H1 (cell line): ENCODE results near the gene NEUROD1.

ENCODE experiments used
- ASH2L ChIP-seq: fragments of 200-600, 300-600 bp; sonication (generic); IDR thresholded peaks from one replicate; pipeline ENCODE4 v1.7.1; 2017; ENCODE audit warnings: low read length
- CHD2 ChIP-seq: IDR thresholded peaks from 2 replicates; pipeline ENCODE4 v1.6.1; 2012; ENCODE audit warnings: low read length, improper control_type of control experiment
- GABPA ChIP-seq: IDR thresholded peaks from 2 replicates; pipeline ENCODE4 v1.6.1; 2011; ENCODE audit warnings: mild to moderate bottlenecking, low read length, moderate library complexity, borderline replicate concordance; ENCODE audit not compliant: insufficient read depth
- POLR2A ChIP-seq, 2 experiments: IDR thresholded peaks; 1 replicate in 1 of 2; 2 replicates in 1 of 2; pipeline ENCODE4 v1.6.1; 2011; ENCODE audit warnings: low read depth in 2 of 2, low read length in 2 of 2, mild to moderate bottlenecking in 2 of 2; ENCODE audit errors: control extremely low read depth in 1 of 2
- POLR2AphosphoS5 ChIP-seq: IDR thresholded peaks from 2 replicates; pipeline ENCODE4 v1.6.1; 2011; ENCODE audit warnings: low read depth, low read length
- TBP ChIP-seq: IDR thresholded peaks from 2 replicates; pipeline ENCODE4 v1.6.1; 2011; ENCODE audit warnings: low read depth, low read length, improper control_type of control experiment
- TCF12 ChIP-seq: IDR thresholded peaks from 2 replicates; pipeline ENCODE4 v1.6.1; 2011; ENCODE audit warnings: low read depth, mild to moderate bottlenecking, low read length
- TF ChIP-seq, protein P1 (sequence below): IDR thresholded peaks from 2 replicates; pipeline ENCODE4 v1.6.1; 2012; ENCODE audit warnings: inconsistent platforms

DNA sequence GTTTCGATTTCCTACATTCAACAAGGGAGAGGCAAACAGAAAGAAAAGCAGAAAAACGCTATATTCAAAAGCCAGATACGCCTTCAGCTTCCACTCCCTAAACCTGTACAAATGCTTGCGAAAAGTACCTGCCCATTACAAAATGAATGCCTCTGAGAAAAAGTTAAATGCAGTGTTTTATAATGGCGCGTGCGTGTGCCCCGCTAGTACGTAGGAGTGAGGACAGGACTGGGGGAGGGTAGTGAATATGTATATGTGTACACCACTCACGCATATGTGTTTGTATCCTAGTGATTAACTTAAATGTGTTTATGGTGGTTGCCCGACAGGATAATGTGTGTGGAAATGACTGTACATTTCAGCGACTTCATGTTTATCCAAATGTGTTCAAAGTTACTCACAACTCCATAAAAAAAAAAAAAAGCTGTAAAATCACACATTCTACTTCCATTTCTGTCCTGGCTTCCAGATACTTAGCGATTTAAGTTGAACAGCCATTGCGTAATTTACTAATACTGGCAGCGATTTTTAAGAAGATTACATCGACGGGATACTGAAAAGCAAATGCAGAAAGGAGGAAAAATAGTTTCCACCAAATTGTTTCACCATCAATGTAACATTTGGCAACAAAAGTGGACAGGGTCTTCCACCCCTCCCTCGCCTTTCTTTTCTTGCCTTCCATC, 1.3 kb downstream of the NEUROD1 start:
- TF ChIP-seq GABPA (no peak), TBP (no peak), POLR2A (IDR thresholded peaks at IDR 0.05; ENCODE audit: control extremely low read depth in 1 of 2, low read depth in 2 of 2, low read length in 2 of 2) (no peak), ASH2L (no peak), POLR2AphosphoS5 (no peak), CHD2 (no peak), TCF12 (no peak)
- TF ChIP-seq, protein P1, sequence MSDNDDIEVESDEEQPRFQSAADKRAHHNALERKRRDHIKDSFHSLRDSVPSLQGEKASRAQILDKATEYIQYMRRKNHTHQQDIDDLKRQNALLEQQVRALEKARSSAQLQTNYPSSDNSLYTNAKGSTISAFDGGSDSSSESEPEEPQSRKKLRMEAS, result no peak
